NCI-H510A treated with DMSO at 0.1 percent for 48 hours (cell line): Measurements from ENCODE around the gene SRSF11.
"Not testable (repeated sequence)": the region's sequence is repeated elsewhere in the genome, so short reads cannot be mapped to it uniquely, and the experiment has no call there.

ENCODE experiments used
- DNase-seq: peaks from one replicate; lab custom pipeline; 2025; lab: John Stamatoyannopoulos, UW

Gene SRSF11, protein sequence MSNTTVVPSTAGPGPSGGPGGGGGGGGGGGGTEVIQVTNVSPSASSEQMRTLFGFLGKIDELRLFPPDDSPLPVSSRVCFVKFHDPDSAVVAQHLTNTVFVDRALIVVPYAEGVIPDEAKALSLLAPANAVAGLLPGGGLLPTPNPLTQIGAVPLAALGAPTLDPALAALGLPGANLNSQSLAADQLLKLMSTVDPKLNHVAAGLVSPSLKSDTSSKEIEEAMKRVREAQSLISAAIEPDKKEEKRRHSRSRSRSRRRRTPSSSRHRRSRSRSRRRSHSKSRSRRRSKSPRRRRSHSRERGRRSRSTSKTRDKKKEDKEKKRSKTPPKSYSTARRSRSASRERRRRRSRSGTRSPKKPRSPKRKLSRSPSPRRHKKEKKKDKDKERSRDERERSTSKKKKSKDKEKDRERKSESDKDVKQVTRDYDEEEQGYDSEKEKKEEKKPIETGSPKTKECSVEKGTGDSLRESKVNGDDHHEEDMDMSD

DNA sequence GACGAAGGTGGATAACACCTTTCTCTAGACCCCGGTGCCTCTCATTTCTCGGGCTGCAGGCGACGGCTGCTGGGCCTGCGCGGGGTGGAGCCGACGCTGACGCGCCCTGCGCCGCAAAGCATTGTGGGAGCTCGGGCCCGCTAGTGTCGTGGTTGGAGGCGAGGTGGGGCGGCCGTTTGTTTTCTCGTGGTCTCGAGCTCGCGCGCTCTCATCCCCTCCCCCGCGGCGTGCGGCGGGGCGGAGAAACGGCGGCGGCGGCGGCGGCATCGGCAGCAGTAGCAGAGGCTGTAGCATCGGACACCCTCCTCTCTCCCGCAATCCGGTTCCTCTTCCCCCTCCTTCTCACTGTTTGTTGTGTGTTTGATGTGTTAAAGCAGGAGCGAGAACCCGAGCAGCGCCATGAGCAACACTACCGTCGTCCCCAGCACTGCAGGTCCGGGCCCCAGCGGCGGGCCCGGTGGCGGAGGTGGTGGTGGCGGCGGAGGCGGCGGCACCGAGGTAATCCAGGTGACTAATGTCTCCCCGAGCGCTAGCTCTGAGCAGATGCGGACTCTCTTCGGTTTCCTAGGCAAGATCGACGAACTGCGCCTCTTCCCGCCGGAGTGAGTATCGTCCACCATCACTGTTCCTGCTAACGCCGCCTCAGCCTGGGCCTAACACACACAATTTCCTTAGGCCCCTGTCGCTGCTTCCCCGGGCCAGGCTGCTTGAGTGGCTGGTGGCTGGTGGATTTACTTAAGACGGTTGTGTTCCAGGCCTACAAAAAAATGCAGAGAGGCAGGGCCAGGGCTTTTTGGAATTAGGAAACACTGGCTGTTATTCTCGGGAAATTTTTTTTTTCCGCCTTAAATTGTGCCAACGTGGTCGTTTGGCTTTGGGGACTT, at the start of gene SRSF11:
Gene SRSF11 (plus strand): TSS at position 143 of the 884 bp plus-strand sequence. CDS start 257 bp downstream, at position 400.
- DNase-seq, result peak; percentile 97

DNA sequence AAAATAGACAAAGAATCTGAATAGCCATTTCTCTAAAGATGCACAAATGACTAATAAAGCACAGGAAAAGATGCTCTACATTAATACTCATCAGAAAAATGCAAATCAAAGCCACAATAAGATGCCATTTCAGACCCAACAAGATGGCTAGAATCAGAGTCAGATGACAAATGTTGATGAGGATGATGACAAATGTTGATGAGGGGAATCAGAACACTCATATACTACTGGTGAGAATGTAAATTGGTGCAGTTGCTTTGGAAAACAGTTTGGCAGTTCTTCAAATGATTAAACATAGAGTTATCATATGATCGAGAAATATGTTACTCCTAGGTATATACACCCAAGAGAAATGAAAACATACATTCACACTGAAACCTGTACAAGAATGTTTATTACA, 49.7 kb upstream of the SRSF11 start:
- no peak for DNase-seq

DNA sequence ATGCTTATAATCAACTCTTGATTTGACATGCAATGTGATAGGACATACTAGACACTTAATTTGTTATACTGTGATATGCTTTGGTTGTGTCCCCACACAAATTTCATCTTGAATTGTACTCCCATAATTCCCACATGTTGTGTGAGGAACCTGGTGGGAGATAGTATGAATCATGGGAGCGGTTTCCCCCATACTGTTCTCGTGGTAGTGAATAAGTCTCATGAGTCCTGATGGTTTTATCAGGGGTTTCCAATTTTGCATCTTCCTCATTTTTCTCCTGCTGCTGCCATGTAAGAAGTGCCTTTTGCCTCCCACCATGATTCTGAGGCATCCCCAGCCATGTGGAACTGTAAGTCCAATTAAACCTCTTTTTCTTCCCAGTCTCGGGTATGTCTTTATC, 36.0 kb upstream of the SRSF11 start:
- DNase-seq, result not testable (repeated sequence)

DNA sequence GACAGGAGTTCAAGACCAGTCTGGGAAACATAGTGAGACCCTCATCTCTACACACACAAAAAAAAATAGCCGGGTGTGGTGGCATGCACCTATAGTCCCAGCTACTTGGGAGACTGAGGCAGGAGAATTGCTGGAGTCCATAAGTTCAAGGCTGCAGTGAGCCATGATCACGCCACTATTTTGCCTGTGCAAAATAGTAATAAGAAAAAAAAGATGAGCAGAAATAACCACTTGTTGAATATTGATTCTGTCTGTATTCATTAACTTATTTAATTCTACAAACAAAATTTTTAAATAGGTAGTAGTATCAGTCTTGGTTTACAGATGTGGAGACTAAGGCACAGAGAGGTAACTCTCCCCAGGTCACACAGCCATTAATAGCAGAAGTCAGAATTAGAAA, 32.7 kb upstream of the SRSF11 start:
- no peak for DNase-seq

DNA sequence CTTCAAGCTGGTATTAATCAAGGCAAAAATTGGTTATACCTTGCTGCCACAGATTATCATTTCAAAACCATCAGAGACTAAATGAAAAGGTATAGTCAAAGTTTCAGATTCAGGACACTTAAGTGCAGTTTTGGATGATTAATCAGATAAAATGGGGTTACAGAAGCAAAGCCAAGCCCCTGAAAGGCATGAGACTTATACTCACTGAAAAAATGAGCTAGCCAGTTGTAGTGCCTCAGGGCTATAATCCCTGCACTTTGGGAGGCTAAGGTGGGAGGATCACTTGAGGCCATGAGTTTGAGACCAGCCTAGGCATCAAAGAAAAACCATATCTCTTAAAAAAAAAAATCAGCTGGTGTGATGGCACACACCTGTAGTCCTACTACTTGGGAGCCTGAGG, 31.0 kb upstream of the SRSF11 start:
- DNase-seq, result no peak

DNA sequence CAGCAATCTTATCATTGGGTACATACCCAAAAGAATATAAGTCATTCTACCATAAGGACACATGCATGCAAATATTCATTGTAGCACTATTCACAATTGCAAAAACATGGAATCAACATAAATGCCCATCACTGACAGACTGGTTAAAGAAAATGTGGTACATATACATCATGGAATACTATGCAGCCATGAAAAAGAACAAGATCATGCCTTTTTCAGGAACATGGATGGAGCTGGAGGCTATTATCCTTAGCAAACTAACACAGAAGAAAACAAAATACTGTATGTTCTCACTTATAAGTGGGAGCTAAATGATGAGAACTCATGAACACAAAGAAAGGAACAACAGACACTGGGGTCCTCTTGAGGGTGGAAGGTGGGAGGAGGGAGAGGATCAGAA, 28.7 kb upstream of the SRSF11 start:
- not testable (repeated sequence) for DNase-seq

DNA sequence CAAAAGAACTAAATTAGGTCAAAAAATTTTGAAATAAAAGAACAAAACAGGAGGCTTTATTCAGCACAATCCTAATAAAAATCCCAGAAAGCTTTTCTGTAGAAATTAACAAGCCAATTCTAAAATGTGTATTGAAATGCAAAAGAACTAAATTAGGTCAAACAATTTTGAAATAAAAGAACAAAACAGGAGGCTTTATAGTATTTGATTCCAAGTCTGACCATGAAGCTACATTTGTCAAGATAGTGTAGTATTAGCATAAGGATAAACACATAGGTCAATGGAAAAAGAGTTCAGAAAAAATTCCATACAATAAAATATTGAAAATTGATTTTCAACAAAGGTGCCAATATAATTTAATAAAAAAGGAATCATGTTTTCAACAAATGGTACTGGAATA, 26.6 kb upstream of the SRSF11 start:
- DNase-seq, result no peak

DNA sequence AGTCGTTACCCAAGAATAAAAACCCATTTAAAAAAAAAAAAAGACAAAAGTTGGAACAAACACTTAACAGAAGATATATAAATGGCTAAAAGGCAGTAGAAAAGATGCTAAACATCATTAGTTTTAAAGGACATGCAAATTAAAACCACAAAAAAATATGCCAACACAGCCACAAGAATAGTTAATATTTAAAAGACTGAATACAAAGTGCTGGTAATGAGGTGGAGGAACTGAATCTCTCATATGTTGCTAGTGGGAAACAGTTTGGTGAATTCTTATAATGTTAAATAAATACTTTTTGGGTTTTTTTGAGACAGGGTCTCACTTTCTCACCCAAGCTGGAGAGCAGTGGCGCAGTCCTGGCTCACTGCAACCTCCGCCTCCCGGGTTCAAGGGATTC, 25.8 kb upstream of the SRSF11 start:
- no peak for DNase-seq

DNA sequence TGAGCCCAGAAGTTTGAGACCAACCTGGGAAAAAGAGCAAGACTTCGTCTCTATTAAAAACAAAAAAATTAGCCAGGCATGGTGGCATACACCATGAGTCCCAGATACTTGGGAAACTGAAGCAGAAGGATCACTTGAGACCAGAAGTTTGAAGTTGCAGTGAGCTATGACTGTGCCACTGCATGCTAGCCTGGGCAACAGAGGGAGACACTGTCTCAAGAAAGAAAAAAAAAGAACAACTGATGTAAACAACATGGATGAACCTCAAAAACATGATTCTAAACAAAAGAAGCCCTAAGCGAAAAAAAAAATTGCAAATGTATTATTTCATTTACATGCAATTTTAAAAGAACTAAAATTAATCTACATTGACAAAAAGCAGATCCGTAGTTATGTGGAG, 24.8 kb upstream of the SRSF11 start:
- no peak for DNase-seq

DNA sequence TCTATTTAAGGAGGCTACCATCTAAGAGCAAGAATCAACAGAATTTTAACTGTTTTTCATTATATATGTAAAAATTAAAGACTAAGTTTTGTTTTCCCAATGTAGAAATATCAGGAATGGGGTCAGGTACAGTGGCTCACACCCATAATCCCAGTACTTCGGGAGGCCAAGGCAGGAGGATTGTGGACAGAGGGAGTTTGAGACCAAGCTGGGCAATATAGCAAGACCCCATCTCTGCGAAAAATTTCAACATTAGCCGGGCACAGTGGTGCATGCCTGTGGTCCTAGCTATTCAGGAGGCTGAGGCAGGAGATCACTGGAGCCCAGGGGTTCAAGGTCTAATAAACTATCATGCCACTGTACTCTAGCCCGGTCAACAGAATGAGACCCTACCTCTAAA, 21.1 kb upstream of the SRSF11 start:
- DNase-seq, result no peak

DNA sequence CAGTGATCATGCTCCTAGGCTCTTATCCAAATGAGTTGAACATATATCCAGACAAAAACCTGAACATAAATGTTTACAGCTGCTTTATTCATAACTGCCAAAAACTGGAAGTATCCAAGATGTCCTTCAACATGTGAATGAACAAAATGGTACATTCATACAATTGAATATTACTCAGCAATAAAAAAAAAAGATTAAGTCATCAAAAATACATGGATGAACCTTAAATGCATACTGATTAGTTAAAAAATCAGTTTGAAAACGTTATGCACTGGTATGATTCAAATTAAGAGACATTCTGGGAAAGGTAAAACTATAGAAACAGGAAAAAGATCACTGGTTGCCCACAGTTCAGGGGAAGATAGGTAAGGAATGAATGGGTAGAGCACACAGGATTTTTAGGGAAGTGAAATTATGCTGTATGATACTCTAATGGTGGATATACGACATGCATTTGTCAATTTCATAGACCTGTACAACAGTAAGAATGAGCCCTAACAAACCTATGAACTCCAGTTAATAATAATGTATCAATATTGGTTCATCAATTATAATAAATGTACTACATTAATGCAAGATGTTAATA, 18.9 kb upstream of the SRSF11 start:
- no peak for DNase-seq

DNA sequence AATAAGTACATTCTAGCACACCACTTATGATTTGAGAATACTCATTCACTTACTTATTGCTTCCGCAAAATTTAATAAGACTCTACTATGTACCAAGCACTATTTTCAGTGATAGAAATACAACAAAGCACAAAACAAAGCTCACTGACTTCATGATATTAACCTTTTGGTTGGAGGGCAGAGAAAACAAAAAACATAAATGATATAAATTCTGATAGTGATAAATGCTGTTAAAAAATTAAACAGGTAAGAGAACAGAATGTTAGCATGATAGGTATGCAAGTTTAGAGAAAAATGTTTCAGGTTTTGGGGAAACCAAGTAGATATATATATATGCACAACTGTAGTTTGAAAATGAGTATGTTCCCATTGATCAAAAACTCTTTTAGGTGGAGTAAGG, 17.0 kb upstream of the SRSF11 start:
- no peak for DNase-seq

DNA sequence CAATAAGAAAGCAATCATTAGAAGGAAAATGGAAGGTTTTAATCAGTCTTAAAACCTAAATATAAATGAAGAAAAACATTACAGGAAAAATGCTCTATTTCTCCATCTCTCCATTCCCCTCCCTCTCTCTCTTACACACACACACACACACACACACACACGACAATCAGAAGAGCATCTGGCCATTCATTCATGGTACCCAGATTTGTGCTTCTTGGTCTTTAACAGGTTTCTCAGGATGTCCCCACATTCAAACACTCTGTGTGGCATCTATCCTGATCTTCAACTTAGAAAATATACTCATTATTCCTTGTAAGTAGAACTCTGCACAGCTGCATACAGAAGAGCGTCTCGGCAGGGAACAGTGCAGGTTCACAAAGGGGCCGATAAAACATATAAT, 16.6 kb upstream of the SRSF11 start:
- DNase-seq, result no peak

DNA sequence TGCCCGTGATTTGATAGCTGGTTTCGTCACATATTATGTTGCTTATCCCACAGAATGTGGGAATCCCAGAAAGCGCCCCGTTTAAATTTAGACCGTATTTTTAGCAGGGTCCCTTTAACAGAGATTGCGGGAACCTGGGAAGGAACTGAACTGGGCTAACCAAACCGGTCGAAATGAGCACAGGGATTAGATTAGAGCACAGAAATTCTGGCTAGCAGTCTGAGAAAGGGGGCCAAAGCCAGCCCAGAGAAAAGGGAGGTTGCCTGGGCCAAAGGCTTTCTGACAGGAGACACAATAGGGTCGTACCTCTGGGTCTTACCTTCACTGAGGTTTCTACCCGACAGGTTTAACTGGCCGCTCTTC, 16.1 kb upstream of the SRSF11 start:
- peak; percentile 66 for DNase-seq

DNA sequence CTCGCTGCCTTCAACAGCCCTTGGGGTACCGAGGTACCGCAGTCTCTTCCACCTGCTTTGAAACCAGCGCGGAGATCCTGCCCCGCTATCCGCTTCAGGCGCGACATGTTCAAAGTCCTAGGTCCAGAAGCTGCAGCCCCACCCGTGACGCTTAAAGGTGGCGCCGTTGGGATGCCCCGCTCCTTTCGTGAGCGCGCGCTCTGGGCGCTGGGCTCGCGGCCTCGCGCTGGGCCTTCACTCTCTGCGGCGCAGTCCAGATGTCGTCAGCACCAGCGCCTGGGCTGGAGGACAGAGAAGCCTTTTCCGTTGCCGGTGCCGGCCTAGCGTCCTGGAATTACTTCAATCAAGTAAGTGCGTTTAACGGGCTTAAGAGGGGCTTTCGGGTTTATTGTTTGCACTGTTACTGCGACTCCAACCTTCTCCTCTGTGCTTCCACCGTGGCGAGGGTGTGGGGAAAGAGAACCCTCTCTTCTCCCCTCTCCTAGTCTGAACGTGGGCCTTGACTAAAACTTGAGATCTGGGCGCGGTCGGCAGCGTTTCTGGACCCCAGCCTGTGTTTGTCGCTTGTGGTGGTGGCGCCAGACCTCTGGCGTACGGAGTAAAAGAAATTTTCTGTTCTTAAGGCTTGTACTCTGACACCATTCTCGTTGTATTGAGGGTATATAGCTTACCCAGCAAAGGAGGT, 15.6 kb upstream of the SRSF11 start, which contains the start of gene LRRC40:
Gene LRRC40 (minus strand): TSS at position 146 of the 685 bp plus-strand sequence. CDS start 39 bp downstream, at position 107.
- DNase-seq, result peak; percentile 94

DNA sequence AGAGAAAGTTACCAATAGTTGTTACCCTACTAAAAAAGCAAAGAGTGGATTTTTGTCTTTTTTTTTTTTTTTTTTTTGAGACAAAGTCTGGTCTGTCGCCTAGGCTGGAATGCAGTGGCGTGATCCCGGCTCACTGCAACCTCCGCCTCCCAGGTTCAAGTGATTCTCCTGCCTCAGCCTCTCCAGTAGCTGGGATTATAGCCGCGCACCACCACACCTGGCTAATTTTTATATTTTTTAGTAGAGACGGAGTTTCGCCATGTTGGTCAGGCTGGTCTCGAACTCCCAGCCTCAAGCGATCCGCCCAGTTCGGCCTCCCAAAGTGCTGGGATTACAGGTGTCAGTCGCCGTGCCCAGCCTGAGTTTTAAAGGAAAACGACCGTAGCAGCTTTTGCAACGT, 14.3 kb upstream of the SRSF11 start:
- DNase-seq, result not testable (repeated sequence)

DNA sequence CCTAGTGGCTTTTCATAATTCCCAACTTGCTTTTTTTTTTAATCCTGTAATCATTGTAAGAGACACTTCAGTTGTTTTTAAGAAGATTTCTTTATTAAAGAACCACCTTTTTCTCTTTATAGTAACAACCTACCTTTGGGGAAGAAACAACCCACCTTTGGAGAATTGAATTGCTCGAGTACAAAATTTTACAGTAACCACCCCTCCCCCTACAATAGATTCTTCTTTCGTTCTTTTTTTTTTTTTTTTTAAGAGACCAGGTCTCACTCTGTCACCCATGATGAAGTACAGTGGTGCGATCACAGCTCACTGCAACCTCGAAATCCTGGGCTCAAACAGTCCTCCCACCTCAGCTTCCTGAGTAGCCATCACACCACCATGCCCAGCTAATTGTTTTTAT, 13.7 kb upstream of the SRSF11 start:
- DNase-seq, result no peak

DNA sequence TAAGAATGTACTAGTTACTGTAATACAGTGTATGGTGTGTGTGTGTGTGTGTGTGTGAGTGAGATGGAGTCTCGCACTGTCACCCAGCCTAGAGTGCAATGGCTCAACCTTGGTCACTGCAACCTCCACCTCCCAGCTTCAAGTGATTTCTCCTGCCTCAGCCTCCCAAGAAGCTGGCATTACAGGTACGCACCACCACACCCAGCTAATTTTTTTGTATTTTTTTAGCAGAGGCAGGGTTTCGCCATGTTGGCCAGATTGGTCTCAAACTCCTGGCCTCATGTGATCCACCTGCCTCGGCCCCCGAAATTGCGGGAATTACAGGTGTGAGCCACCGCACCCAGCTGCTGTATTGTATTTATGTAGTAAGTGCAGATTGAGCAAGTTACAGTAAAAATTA, 12.9 kb upstream of the SRSF11 start:
- DNase-seq, result no peak

DNA sequence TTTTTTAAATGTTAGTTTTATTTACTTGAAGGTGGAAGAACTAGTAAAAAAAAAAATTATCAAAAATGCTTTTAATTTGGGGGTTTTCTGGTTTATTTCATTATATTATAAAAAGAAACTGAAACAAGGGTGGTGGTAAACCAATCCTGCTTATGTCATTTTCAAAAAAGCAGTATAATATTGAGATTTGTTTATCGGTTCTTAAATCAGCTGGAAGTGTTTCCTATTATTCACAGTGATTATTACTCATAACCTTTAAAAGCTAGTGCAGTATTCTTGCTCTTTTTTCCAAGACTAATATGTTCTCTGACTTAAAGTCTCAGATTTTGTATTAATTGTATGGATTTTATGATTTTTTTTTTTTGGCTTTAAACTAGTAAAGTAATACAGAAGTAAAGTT, 10.4 kb upstream of the SRSF11 start:
- DNase-seq, result no peak

DNA sequence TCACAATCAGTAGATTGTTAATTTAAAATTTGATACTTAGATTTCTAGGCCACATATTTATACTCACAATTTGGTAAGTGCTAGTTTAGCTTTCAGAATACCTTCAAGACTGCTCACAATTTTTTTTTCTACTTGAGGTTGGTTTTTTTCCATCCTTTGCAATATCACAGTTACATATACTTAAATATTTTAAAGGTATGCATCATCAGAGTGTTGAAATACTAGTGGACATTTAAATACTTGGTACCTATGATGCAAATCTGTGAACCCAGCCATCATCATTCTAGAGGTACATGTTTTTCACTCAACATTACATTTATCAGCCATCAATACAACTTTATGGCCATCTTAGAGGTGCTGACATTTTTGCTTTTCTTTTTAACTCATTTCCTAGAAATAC, 9.6 kb upstream of the SRSF11 start:
- DNase-seq, result no peak

DNA sequence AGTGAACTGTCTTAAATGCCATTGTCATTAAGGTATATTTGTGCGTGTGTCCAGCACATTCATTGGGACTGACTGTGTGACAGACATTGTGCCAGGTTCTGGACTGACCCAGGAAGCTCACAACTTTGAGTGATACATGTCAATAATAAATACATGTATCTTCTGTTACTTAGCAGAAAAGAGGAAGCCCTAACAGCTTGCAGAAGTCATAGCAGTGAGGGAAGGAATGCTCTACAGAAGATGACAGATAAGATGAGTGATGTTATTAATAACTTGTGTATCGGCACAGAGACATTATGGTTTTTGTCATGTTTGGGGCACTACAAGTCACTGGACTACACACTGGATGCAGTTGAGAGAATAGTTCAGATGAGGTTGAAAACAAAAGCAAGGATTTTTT, 1.2 kb upstream of the SRSF11 start:
- DNase-seq, result no peak
